H1 (cell line): ENCODE measurements around the gene TFCP2L1. TPM values are rescaled to one million over a fixed set of nuclear protein-coding genes. Genes with fewer than 3 reads are reported as not detected.

Experiments used
- CTCF ChIA-PET: fragments of 300-600 bp; sonication (Branson Sonifier 250); formaldehyde crosslinking; loops from one replicate; lab custom pipeline; 2021; ENCODE audit not compliant: partially characterized antibody; lab: Charles Lee
- POLR2A ChIA-PET: fragments of 300-600 bp; sonication (Branson Sonifier 250); formaldehyde crosslinking; loops from one replicate; lab custom pipeline; 2021; ENCODE audit warnings: inconsistent platforms; ENCODE audit not compliant: partially characterized antibody; lab: Charles Lee
- DNase-seq, 2 experiments: peaks; one replicate each; pipeline versions ENCODE4 v3.0.0 to v3.0.0-alpha.2; 2010 to 2022; ENCODE audit warnings: low spot score in 2 of 2, low read depth in 1 of 2, mixed read lengths in 1 of 2
- FAIRE-seq: peaks from 2 replicates; lab custom pipeline; 2011; peaks lifted over from hg19 to GRCh38; lab: Jason Lieb, UNC
- H2AFZ ChIP-seq: 2 replicates; pipeline ENCODE4 v1.8.1; 2012; ENCODE audit warnings: low read length, inconsistent platforms
- H2AK5ac ChIP-seq: 2 replicates; pipeline ENCODE4 v1.6.1; 2013; ENCODE audit warnings: low read depth, low read length
- H2BK120ac ChIP-seq: replicated peaks from 2 replicates; pipeline ENCODE3; 2013; ENCODE audit warnings: low read depth, low read length, inconsistent platforms
- H2BK12ac ChIP-seq: 2 replicates; pipeline ENCODE4 v1.6.1; 2013; ENCODE audit warnings: low read depth, low read length
- H2BK15ac ChIP-seq: 2 replicates; pipeline ENCODE4 v1.6.1; 2013; ENCODE audit warnings: low read length
- H2BK20ac ChIP-seq: 2 replicates; pipeline ENCODE4 v1.6.1; 2013; ENCODE audit warnings: low read length
- H2BK5ac ChIP-seq: 2 replicates; pipeline ENCODE4 v1.6.1; 2013; ENCODE audit warnings: low read depth, low read length
- H3K14ac ChIP-seq: 2 replicates; pipeline ENCODE4 v1.6.1; 2013; ENCODE audit warnings: inconsistent platforms; ENCODE audit not compliant: insufficient read length
- H3K18ac ChIP-seq: 2 replicates; pipeline ENCODE4 v1.6.1; 2013; ENCODE audit warnings: low read length; ENCODE audit errors: extremely low read depth
- H3K23ac ChIP-seq: 2 replicates; pipeline ENCODE4 v1.6.1; 2013; ENCODE audit warnings: inconsistent platforms; ENCODE audit not compliant: insufficient read length
- H3K23me2 ChIP-seq: 2 replicates; pipeline ENCODE4 v1.6.1; 2013; ENCODE audit warnings: low read depth, low read length
- H3K27ac ChIP-seq: 2 replicates; pipeline ENCODE4 v1.6.1; 2011; ENCODE audit warnings: low read depth, low read length, inconsistent platforms
- H3K27me3 ChIP-seq, 4 experiments: replicated peaks in 1 of 4; 1 replicate in 1 of 4; 2 replicates in 3 of 4; pipeline versions ENCODE4 v1.6.1 to v1.8.1; 2011 to 2013; ENCODE audit warnings: low read length in 3 of 4, mild to moderate bottlenecking in 3 of 4, inconsistent platforms in 2 of 4, mixed read lengths in 2 of 4, moderate library complexity in 1 of 4; ENCODE audit not compliant: control insufficient read depth in 3 of 4, insufficient read depth in 3 of 4; ENCODE audit errors: extremely low read depth in 1 of 4
- H3K36me3 ChIP-seq, 4 experiments: 2 replicates each; pipeline versions ENCODE4 v1.6.1 to v1.8.1; 2011 to 2013; ENCODE audit warnings: mild to moderate bottlenecking in 4 of 4, low read length in 3 of 4, moderate library complexity in 2 of 4, control low read depth in 1 of 4, inconsistent platforms in 1 of 4; ENCODE audit not compliant: insufficient read depth in 4 of 4, control insufficient read depth in 2 of 4
- H3K4ac ChIP-seq: replicated peaks from 2 replicates; pipeline ENCODE3; 2013; ENCODE audit warnings: low read length, low read depth, mixed read lengths, inconsistent platforms; ENCODE audit not compliant: insufficient read length
- H3K4me1 ChIP-seq, 4 experiments: replicated peaks in 1 of 4; 1 replicate in 1 of 4; 2 replicates in 3 of 4; pipeline versions ENCODE4 v1.6.1 to v1.8.1; 2011 to 2013; ENCODE audit warnings: low read length in 3 of 4, inconsistent platforms in 2 of 4, mixed read lengths in 1 of 4; ENCODE audit not compliant: insufficient read depth in 4 of 4, control insufficient read depth in 3 of 4
- H3K4me2 ChIP-seq, 2 experiments: 2 replicates each; pipeline versions ENCODE4 v1.6.1 to v1.8.1; 2011 to 2013; ENCODE audit warnings: low read depth in 2 of 2, low read length in 2 of 2, control low read depth in 1 of 2, inconsistent platforms in 1 of 2, mild to moderate bottlenecking in 1 of 2; ENCODE audit not compliant: insufficient read depth in 1 of 2
- H3K4me3 ChIP-seq, 4 experiments: fragments of 200-600, 300-600 bp in 1 of 4; sonication (generic), shearing (Covaris generic), sonication (Bioruptor Twin) in 1 of 4; 2 replicates each; pipeline versions ENCODE4 v1.5.1 to v1.8.1; 2011 to 2016; ENCODE audit warnings: low read length in 4 of 4, low read depth in 3 of 4, control low read depth in 2 of 4, inconsistent platforms in 2 of 4, mild to moderate bottlenecking in 2 of 4, mixed read lengths in 1 of 4, moderate library complexity in 1 of 4; ENCODE audit not compliant: insufficient read depth in 2 of 4; ENCODE audit errors: extremely low read depth in 1 of 4
- H3K56ac ChIP-seq: replicated peaks from 2 replicates; pipeline ENCODE3; 2013; ENCODE audit warnings: low read depth, mild to moderate bottlenecking, mixed read lengths, low read length, inconsistent platforms; ENCODE audit not compliant: insufficient read length
- H3K79me1 ChIP-seq: 2 replicates; pipeline ENCODE4 v1.6.1; 2013; ENCODE audit warnings: low read depth, low read length, control low read depth
- H3K79me2 ChIP-seq, 2 experiments: 2 replicates each; pipeline versions ENCODE4 v1.6.1 to v1.8.1; 2012 to 2013; ENCODE audit warnings: low read length in 2 of 2, mild to moderate bottlenecking in 2 of 2, inconsistent platforms in 1 of 2; ENCODE audit not compliant: insufficient read depth in 2 of 2, control insufficient read depth in 1 of 2
- H3K9ac ChIP-seq, 4 experiments: replicated peaks in 1 of 4; 1 replicate in 1 of 4; 2 replicates in 3 of 4; pipeline versions ENCODE4 v1.6.1 to v1.8.1; 2011 to 2013; ENCODE audit warnings: low read depth in 3 of 4, low read length in 3 of 4, control low read depth in 2 of 4, mild to moderate bottlenecking in 2 of 4, moderate library complexity in 2 of 4, inconsistent platforms in 1 of 4; ENCODE audit errors: extremely low read depth in 1 of 4
- H3K9me3 ChIP-seq, 2 experiments: 2 replicates each; pipeline versions ENCODE4 v1.6.1 to v1.8.1; 2012 to 2013; ENCODE audit warnings: mild to moderate bottlenecking in 2 of 2, moderate library complexity in 2 of 2, control low read depth in 1 of 2, inconsistent platforms in 1 of 2, low read depth in 1 of 2, low read length in 1 of 2, mixed read lengths in 1 of 2; ENCODE audit not compliant: insufficient read depth in 2 of 2
- H4K20me1 ChIP-seq, 2 experiments: replicated peaks in 1 of 2; 2 replicates each; pipeline versions ENCODE3 to v1.8.1; 2011 to 2013; ENCODE audit warnings: inconsistent platforms in 2 of 2, low read length in 2 of 2, mild to moderate bottlenecking in 1 of 2; ENCODE audit not compliant: insufficient read depth in 2 of 2, control insufficient read depth in 1 of 2
- H4K5ac ChIP-seq: 2 replicates; pipeline ENCODE4 v1.6.1; 2013; ENCODE audit warnings: low read length, low read depth, mixed read lengths, inconsistent platforms; ENCODE audit not compliant: insufficient read length
- H4K8ac ChIP-seq: 2 replicates; pipeline ENCODE4 v1.8.0; 2013; ENCODE audit warnings: mild to moderate bottlenecking, moderate library complexity, low read length, inconsistent platforms; ENCODE audit not compliant: insufficient read depth; ENCODE audit errors: extremely low read depth
- H4K91ac ChIP-seq: replicated peaks from 2 replicates; pipeline ENCODE3; 2013; ENCODE audit warnings: low read length, mixed read lengths, inconsistent platforms; ENCODE audit not compliant: insufficient read length
- RAD21 ChIP-seq, 2 experiments: IDR thresholded peaks in 1 of 2; conservative IDR thresholded peaks in 1 of 2; 2 replicates each; pipeline ENCODE4 v1.6.1; 2011; ENCODE audit warnings: low read depth in 2 of 2, low read length in 2 of 2, improper control_type of control experiment in 1 of 2, inconsistent platforms in 1 of 2, mild to moderate bottlenecking in 1 of 2, moderate library complexity in 1 of 2
- SUZ12 ChIP-seq: fragments of 200-600 bp; sonication (generic); IDR thresholded peaks from 2 replicates; pipeline ENCODE4 v1.6.1; 2012; ENCODE audit warnings: mild to moderate bottlenecking, inconsistent platforms, low read length, moderate library complexity, mixed read lengths
- WGBS, 2 experiments: shearing (Covaris generic) in 1 of 2; methylation state at CpG; one replicate each; pipeline versions ENCODE4 v1.1.6 to v1.1.7; 2013 to 2015; ENCODE audit warnings: low lambda C conversion rate in 2 of 2, mixed read lengths in 2 of 2, inconsistent platforms in 1 of 2, low coverage in 1 of 2, missing lambda C conversion rate in 1 of 2; ENCODE audit not compliant: insufficient replicate concordance in 2 of 2, insufficient coverage in 1 of 2, insufficient read length in 1 of 2; ENCODE audit errors: extremely low coverage in 1 of 2, missing lambda C conversion rate in 1 of 2; 5-methylcytosine and 5-hydroxymethylcytosine counted together
- polyA plus RNA-seq, 7 experiments: library from polyadenylated mRNA; depleted of rRNA in 3 of 7; stranded (reverse) in 5 of 7; unstranded in 2 of 7; fragments of >200 nt in 5 of 7; fragments of 200-250 nt in 2 of 7; gene quantifications; 1 replicate in 5 of 7; 2 replicates in 1 of 7; 4 replicates in 1 of 7; pipeline versions ENCODE4 v1.2.1 to v1.2.3, GENCODE V29; 2011 to 2013; ENCODE audit warnings: missing spikeins in 2 of 7, mixed read lengths in 2 of 7
- total RNA-seq: library from RNA; stranded (reverse); fragmentation: NEBNext Ultra II Directional; extraction: Animal tissue kit (Norgen Biotek cat#: 25700); gene quantifications from 2 replicates; pipeline ENCODE4 v1.2.1, GENCODE V29; 2021

Gene TFCP2L1
- total and polyA plus RNA-seq, 2 of the 8 experiments (the other 6 are each of a cell fraction or from before 2014, with no cell fraction given) = 1.5 to 3.8 TPM

GRCh38 chr2:121175326-121175725 lies 109.7 kb downstream of the TFCP2L1 start:
- FAIRE-seq = no peak
- H2BK5ac ChIP-seq = no peak overlapping the region
- no peaks in the 10 kb centered on the region for H3K23me2 ChIP-seq
- H3K36me3 ChIP-seq = no peaks in the 10 kb centered on the region
- CTCF ChIA-PET = interaction anchor here (0.7 to 3.2 kb wide), 13 partner anchors 8 to 229 kb away, joined by 3 to 15 read pairs (median 3); no protein-coding TSS in a partner anchor
- H2AFZ ChIP-seq = peak overlapping the region; percentile 56; the same call in 1 of the 2 replicates
- no peaks in the 10 kb centered on the region; a peak in 3 of 7 replicates for H3K27me3 ChIP-seq
- no peak overlapping the region for H2BK15ac ChIP-seq
- peak overlapping the region; percentile 48; the same call in 1 of the 2 replicates for H2BK20ac ChIP-seq
- H3K79me1 ChIP-seq = no peaks in the 10 kb centered on the region
- no peak overlapping the region for H2AK5ac ChIP-seq
- no peak overlapping the region for H3K18ac ChIP-seq
- peak in 1 of 2 experiments; percentile 10 for DNase-seq
- no peak overlapping the region for H3K23ac ChIP-seq
- no peak for TF ChIP-seq SUZ12
- TF ChIP-seq RAD21 (IDR thresholded peaks at IDR 0.05 in 1 of 2, conservative IDR thresholded peaks at IDR 0.05 in 1 of 2; ENCODE audit: low read depth in 2 of 2, low read length in 2 of 2) = peak in 1 of 2 experiments; percentile 33; a peak in 2 of 4 replicates
- TF ChIP-seq, all 59 proteins: peak for 1
- H3K9me3 ChIP-seq = 0 out of 4 replicates have a peak, but pooled peaks cover 0 to 4% of the 10 kb centered on the region in 2 experiments
- no peaks in the 10 kb centered on the region for H4K20me1 ChIP-seq
- H3K4me3 ChIP-seq = no peak overlapping the region
- H3K9ac ChIP-seq = no peak overlapping the region
- no peak overlapping the region for H4K5ac ChIP-seq
- H4K8ac ChIP-seq = no peak overlapping the region
- H2BK12ac ChIP-seq = no peak overlapping the region
- no peak overlapping the region for H2BK120ac ChIP-seq
- no peak overlapping the region for H3K14ac ChIP-seq
- POLR2A ChIA-PET = interaction anchor here (0.6 to 1.4 kb wide), 2 partner anchors 100 to 248 kb away, joined by 4 to 5 read pairs; no protein-coding TSS in a partner anchor
- H3K4me1 ChIP-seq = no peaks in the 10 kb centered on the region; a peak in 1 of 7 replicates
- H3K56ac ChIP-seq = no peak overlapping the region
- 74% methylated on average over 10 of the region's 10 CpGs; no CpG with 5 or more reads in 1 of the 2 experiments for WGBS, 2 experiments
- no peak overlapping the region for H3K4ac ChIP-seq
- no peaks in the 10 kb centered on the region for H3K79me2 ChIP-seq
- no peak overlapping the region for H3K27ac ChIP-seq
- H4K91ac ChIP-seq = no peak overlapping the region
- H3K4me2 ChIP-seq = no peak overlapping the region
